Keratinocyte (primary cell): ENCODE results near the gene PODN. TPM values are rescaled to one million over a fixed set of nuclear protein-coding genes. Genes with fewer than 3 reads are reported as not detected.

Experiments
- DNase-seq: peaks from one replicate; pipeline ENCODE4 v3.0.0-alpha.2; 2011; ENCODE audit warnings: low read depth, missing footprints, low spot score
- FAIRE-seq: peaks from 2 replicates; lab custom pipeline; 2011; peaks lifted over from hg19 to GRCh38; lab: Jason Lieb, UNC
- H2AFZ ChIP-seq: 2 replicates; pipeline ENCODE4 v1.6.0; 2012; ENCODE audit warnings: low read length, control low read depth, inconsistent platforms; ENCODE audit not compliant: control insufficient read depth
- H3K27ac ChIP-seq: 2 replicates; pipeline ENCODE4 v1.5.1; 2011; ENCODE audit warnings: low read length; ENCODE audit not compliant: control insufficient read depth, insufficient read depth
- H3K27me3 ChIP-seq: 3 replicates; pipeline ENCODE4 v1.6.0; 2011; ENCODE audit warnings: low read length; ENCODE audit not compliant: control insufficient read depth, insufficient read depth; ENCODE audit errors: extremely low read depth
- H3K36me3 ChIP-seq, 2 experiments: 2 replicates in 1 of 2; 3 replicates in 1 of 2; pipeline ENCODE4 v1.5.1; 2011; ENCODE audit warnings: low read length in 2 of 2, mild to moderate bottlenecking in 1 of 2; ENCODE audit not compliant: control insufficient read depth in 2 of 2, insufficient read depth in 2 of 2; ENCODE audit errors: extremely low read depth in 1 of 2
- H3K4me1 ChIP-seq: 3 replicates; pipeline ENCODE4 v1.5.1; 2011; ENCODE audit warnings: low read length; ENCODE audit not compliant: control insufficient read depth, insufficient read depth; ENCODE audit errors: extremely low read depth
- H3K4me2 ChIP-seq: 3 replicates; pipeline ENCODE4 v1.6.0; 2011; ENCODE audit warnings: low read depth, low read length; ENCODE audit not compliant: control insufficient read depth, insufficient read depth; ENCODE audit errors: extremely low read depth
- H3K4me3 ChIP-seq, 3 experiments: fragments of 200-600 bp in 1 of 3; sonication (generic) in 1 of 3; 2 replicates in 2 of 3; 3 replicates in 1 of 3; pipeline ENCODE4 v1.5.1; 2011 to 2016; ENCODE audit warnings: low read length in 3 of 3, mild to moderate bottlenecking in 3 of 3, control low read depth in 2 of 3, inconsistent platforms in 1 of 3, low read depth in 1 of 3, mixed read lengths in 1 of 3, mixed run types in 1 of 3, moderate library complexity in 1 of 3; ENCODE audit not compliant: control insufficient read depth in 2 of 3, insufficient read depth in 2 of 3; ENCODE audit errors: extremely low read depth in 1 of 3
- H3K79me2 ChIP-seq: 2 replicates; pipeline ENCODE4 v1.6.0; 2012; ENCODE audit warnings: low read length; ENCODE audit not compliant: control insufficient read depth, insufficient read depth
- H3K9ac ChIP-seq: 3 replicates; pipeline ENCODE4 v1.6.0; 2011; ENCODE audit warnings: low read length; ENCODE audit not compliant: control insufficient read depth, insufficient read depth; ENCODE audit errors: extremely low read depth
- H3K9me1 ChIP-seq: 3 replicates; pipeline ENCODE4 v1.6.0; 2011; ENCODE audit warnings: low read length; ENCODE audit not compliant: control insufficient read depth, insufficient read depth; ENCODE audit errors: extremely low read depth
- H3K9me3 ChIP-seq: 2 replicates; pipeline ENCODE4 v1.5.1; 2012; ENCODE audit warnings: low read depth, low read length; ENCODE audit not compliant: control insufficient read depth
- H4K20me1 ChIP-seq: 3 replicates; pipeline ENCODE4 v1.6.0; 2011; ENCODE audit warnings: low read length; ENCODE audit not compliant: control insufficient read depth, insufficient read depth; ENCODE audit errors: extremely low read depth
- CTCF ChIP-seq, 3 experiments: IDR thresholded peaks in 1 of 3; conservative IDR thresholded peaks in 1 of 3; optimal IDR thresholded peaks in 1 of 3; 2 replicates in 2 of 3; 3 replicates in 1 of 3; pipeline versions ENCODE3 to v1.5.1; 2011; ENCODE audit warnings: low read length in 3 of 3, mild to moderate bottlenecking in 3 of 3, moderate library complexity in 2 of 3, control low read depth in 1 of 3, inconsistent platforms in 1 of 3; ENCODE audit not compliant: insufficient read depth in 2 of 3; ENCODE audit errors: extremely low read depth in 1 of 3
- EZH2 ChIP-seq: IDR thresholded peaks from one replicate; pipeline ENCODE4 v1.6.1; 2012; ENCODE audit warnings: inconsistent platforms, mild to moderate bottlenecking, low read length, moderate library complexity
- dilution Hi-C: fragments of 300-500 bp; cut with MboI; formaldehyde crosslinking; loops from one replicate; pipeline ENCODE4 v1.7.0; 2020; ENCODE audit warnings: low sequenced_read_pairs; ENCODE audit not compliant: extremely low pct_ligation_motif_present
- polyA plus RNA-seq, 5 experiments: library from polyadenylated mRNA; depleted of rRNA in 3 of 5; stranded (reverse) in 3 of 5; stranded (forward) in 1 of 5; unstranded in 1 of 5; fragments of >200 nt; gene quantifications; 1 replicate in 1 of 5; 2 replicates in 3 of 5; 3 replicates in 1 of 5; pipeline versions ENCODE4 v1.2.1 to v1.2.3, GENCODE V29; 2011 to 2012; ENCODE audit warnings: missing spikeins in 2 of 5, low read depth in 1 of 5, low replicate concordance in 1 of 5

Gene PODN
- polyA plus RNA-seq, 1 donor (not counting 4 experiments of a cell fraction or from before 2014, with no cell fraction given), result not detected

GRCh38 chr1:53073868-53074311, 11.9 kb downstream of the PODN start:
- Histone ChIP-seq H3K9me3 (no peaks in the 10 kb centered on the region), H3K4me2 (no peak overlapping the region), H2AFZ (no peak overlapping the region), H3K9ac (no peak overlapping the region), H4K20me1 (no peaks in the 10 kb centered on the region), H3K4me3 (no peak overlapping the region), H3K4me1 (no peaks in the 10 kb centered on the region), H3K27me3 (peaks cover 5% of the 10 kb centered on the region), H3K36me3 (no peaks in the 10 kb centered on the region), H3K27ac (no peak overlapping the region), H3K9me1 (no peaks in the 10 kb centered on the region), H3K79me2 (no peaks in the 10 kb centered on the region)
- dilution Hi-C loops, result no loop called here
- DNase-seq (no peak), FAIRE-seq (no peak)
- TF ChIP-seq CTCF (optimal IDR thresholded peaks at IDR 0.05 in 1 of 3, IDR thresholded peaks at IDR 0.05 in 1 of 3, conservative IDR thresholded peaks at IDR 0.05 in 1 of 3; ENCODE audit: extremely low read depth in 1 of 3, insufficient read depth in 2 of 3, low read length in 3 of 3) (no peak), EZH2 (no peak)

GRCh38 chr1:53074313-53075154, 12.5 kb downstream of the PODN start:
- Histone ChIP-seq H3K9ac (no peak overlapping the region), H3K27ac (no peak overlapping the region), H3K4me1 (no peaks in the 10 kb centered on the region), H3K4me3 (no peak overlapping the region), H3K27me3 (peaks cover 5% of the 10 kb centered on the region), H3K36me3 (no peaks in the 10 kb centered on the region), H3K9me3 (no peaks in the 10 kb centered on the region), H3K4me2 (no peak overlapping the region), H3K9me1 (no peaks in the 10 kb centered on the region), H3K79me2 (no peaks in the 10 kb centered on the region), H4K20me1 (no peaks in the 10 kb centered on the region), H2AFZ (no peak overlapping the region)
- FAIRE-seq (no peak), DNase-seq (no peak)
- dilution Hi-C loops, result no loop called here
- no peak for TF ChIP-seq EZH2
- no peak for TF ChIP-seq CTCF (optimal IDR thresholded peaks at IDR 0.05 in 1 of 3, IDR thresholded peaks at IDR 0.05 in 1 of 3, conservative IDR thresholded peaks at IDR 0.05 in 1 of 3; ENCODE audit: extremely low read depth in 1 of 3, insufficient read depth in 2 of 3, low read length in 3 of 3)
